Subcutaneous adipose tissue (tissue), 4 donors: ENCODE measurements around the gene TOMM5. TPM values are rescaled to one million over a fixed set of nuclear protein-coding genes. Genes with fewer than 3 reads are reported as not detected.

ENCODE experiments used
- total RNA-seq, 4 donors: library from RNA; depleted of rRNA; stranded (reverse); fragments of >200 nt; gene quantifications; one replicate each; pipeline ENCODE4 v1.1.0, GENCODE V29; 2016
- TF ChIP-seq, protein P1 (sequence below): fragments of 450-650 bp; IDR thresholded peaks from one replicate; pipeline ENCODE4 v1.5.1; 2016; ENCODE audit warnings: low read depth, mild to moderate bottlenecking, control low read depth, antibody characterized with exemption, moderate library complexity

The TOMM5 gene
- total RNA-seq, 4 donors from 2014 or later = 58.4 to 113 (median 65.9) TPM

DNA sequence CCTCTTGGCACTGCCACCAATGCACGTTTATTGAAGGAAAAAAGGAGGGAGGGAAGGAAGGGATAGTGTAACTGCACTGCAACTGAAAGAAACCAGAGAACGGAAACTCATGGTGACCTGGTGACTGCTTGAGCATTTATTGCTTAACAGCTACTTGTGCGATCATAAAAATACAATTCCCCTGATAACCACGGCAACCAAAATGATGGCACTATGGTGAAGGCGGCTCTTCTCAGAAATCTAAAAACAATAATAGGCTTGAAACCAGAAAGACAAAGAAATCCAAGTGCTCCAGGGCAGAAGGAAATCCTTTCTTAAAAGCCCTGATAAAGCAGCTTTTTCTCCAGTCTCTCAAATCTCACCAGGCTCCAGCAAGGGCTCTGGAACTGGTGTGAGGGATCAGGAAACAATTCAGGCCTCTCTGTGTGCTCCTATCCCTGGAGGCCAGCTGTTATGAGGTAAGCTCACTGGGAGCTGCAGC is 18.1 kb downstream of the TOMM5 start:
- TF ChIP-seq, protein P1, sequence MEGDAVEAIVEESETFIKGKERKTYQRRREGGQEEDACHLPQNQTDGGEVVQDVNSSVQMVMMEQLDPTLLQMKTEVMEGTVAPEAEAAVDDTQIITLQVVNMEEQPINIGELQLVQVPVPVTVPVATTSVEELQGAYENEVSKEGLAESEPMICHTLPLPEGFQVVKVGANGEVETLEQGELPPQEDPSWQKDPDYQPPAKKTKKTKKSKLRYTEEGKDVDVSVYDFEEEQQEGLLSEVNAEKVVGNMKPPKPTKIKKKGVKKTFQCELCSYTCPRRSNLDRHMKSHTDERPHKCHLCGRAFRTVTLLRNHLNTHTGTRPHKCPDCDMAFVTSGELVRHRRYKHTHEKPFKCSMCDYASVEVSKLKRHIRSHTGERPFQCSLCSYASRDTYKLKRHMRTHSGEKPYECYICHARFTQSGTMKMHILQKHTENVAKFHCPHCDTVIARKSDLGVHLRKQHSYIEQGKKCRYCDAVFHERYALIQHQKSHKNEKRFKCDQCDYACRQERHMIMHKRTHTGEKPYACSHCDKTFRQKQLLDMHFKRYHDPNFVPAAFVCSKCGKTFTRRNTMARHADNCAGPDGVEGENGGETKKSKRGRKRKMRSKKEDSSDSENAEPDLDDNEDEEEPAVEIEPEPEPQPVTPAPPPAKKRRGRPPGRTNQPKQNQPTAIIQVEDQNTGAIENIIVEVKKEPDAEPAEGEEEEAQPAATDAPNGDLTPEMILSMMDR = no peak

DNA sequence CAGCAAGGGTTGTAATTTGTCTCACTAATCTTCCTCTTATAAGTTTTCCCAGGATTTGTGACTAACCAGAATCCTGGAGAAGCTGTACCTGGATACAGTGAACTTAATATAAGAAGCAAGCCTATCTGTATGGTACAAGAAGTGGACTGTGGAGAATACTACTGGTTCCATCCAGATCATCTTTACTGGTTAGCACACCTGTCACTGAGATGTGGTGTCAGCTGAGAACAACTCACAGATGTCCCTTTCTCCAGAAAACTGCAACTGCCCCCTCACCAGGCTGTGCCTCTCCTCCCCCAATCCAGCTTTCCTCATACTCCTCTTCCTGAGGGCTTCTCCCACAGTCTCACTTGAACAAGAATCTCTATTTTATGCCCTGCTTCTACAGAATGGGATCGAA is 21.1 kb downstream of the TOMM5 start:
- TF ChIP-seq, protein P1 = no peak

DNA sequence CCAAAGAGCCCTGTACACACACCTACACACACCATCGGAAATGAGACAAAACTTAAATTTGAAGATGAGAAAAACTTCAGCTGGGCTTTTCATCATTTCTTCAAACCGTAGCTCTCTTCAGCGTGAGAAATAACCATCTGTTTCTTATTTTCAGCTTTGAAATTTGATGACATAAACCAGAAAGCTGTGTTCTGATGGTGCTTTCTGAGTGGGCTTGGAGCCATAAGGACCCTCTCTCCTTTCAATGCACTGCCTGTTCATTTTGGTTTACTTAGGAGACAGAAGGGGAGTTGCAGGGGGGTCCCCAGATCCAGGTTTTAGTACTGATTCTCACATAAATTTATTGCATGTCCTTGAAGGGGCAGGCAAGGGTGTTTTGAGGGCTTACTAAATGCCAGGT is 25.7 kb downstream of the TOMM5 start:
- TF ChIP-seq, protein P1 = no peak

DNA sequence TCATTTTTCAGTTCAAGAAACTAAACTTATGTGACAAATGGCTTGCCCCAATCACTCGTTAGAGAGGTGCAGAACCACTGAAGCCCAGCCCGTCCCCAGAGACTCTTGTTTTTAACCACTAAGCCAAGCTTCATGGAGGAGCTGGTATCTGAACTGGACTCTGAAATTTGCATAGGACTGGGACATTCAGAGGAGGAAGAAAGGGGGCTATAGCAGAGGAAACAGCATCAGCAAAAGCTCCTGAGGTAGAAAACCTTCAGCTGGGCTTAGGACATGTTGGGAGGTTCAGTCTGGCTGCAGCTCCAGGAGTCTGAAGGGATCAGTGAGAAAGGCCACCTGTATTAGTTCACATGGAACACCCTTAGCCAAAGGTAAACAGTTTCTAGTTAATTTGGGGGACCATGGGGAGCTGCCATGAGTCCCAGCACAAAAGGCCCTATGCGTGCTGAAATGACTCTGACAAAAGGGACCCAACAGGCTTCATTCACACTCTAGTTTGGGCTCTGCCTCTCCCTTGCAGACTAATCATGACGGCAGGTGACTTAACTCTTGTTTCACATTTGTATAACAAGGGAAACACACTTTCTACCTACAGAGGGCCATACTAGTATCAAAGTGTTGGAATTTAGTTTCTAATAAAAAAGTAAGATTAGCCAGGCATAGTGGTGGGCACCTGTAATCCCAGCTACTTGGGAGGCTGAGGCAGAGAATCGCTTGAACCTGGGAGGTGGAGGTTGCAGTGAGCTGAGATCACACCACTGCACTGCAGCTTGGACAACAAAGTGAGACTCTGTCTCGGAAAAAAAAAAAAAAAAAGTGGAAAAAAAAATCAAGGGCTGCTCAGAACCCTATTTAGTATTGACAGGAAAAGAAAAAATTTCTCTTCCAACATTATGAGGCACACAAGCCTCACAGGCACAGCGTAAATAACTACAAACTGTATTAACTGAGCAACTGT is 26.5 kb downstream of the TOMM5 start:
- TF ChIP-seq, protein P1 = no peak

DNA sequence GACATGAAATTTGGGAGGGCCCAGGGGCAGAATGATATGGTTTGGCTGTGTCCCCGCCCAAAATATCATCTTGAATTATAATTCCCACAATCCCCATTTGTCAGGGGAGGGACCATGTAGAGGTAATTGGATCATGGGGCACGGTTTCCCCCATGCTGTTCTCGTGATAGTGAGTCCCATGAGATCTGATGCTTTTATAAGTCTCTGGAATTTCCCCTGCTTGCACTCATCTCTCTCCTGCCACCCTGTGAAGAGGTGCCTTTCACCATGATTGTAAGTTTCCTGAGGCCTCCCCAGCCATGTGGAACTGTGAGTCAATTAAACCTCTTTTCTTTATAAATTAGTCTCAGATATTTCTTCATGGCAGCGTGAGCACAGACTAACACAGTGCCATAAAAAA is 27.5 kb downstream of the TOMM5 start:
- TF ChIP-seq, protein P1 = no peak

DNA sequence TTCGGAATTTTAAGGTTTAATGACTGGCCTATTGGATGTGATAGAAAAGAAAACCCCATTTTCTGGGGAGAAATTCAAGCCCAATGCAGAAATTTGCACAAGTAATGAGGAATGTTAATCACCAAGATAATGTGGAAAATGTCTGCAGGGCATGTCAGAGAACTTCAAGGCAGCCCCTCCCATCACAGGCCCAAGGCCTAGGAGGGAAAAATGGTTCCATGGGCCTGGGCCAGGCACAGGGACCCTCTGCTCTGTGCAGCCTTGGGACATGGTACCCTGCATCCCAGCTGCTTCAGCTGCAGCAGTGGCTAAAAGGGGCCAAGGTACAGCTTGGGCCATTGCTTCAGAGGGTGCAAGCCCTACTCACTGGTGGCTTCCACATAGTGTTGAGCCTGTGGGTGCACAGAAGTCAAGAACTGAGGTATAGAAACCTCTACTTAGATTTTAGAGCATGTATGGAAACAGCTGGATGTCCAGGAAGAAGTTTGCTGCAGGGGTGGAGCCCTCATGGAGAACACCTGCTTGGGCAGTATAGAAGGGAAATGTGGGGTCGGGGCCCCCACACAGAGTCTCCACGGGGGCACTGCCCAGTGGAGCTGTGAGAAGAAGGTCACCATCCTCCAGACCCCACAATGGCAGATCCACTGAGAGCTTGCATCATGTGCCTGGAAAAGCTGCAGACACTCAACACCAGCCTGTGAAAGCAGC is 28.4 kb downstream of the TOMM5 start:
- TF ChIP-seq, protein P1 = no peak

DNA sequence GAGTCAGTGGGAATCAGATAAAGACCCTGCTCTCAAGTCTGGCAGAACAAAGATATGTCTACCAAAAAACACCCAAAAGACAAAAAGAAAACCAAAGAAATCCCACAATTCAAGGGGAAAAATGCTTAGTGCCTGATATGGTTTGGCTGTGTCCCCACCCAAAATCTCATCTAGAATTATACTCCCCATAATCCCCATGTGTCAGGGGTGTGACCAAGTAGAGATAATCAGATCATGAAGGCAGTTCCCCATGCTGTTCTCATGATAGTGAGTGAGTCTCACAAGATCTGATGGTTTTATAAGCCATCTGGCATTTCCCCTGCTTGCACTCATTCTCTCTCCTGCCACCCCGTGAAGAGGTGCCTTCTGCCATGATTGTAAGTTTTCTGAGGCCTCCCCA is 29.6 kb downstream of the TOMM5 start:
- TF ChIP-seq, protein P1 = no peak
